K562 (cell line): ENCODE measurements around the gene KAT2B. TPM values are rescaled to one million over a fixed set of nuclear protein-coding genes. Genes with fewer than 3 reads are reported as not detected.

Experiments
- ATAC-seq: fragments of 200-7000 bp; cut with Tn5 transposase; 3 replicates; pipeline ENCODE4 v1.9.1; 2020; ENCODE audit warnings: moderate library complexity
- BruUV-seq: library from RNA; stranded (reverse); fragments of 400-500 nt; replicated peaks from 2 replicates; lab custom pipeline; 2021; lab: Mats Ljungman, UMichigan
- CTCF ChIA-PET: fragments of 300-600 bp; formaldehyde crosslinking; extraction: SDS; loops from one replicate; lab custom pipeline; 2021; ENCODE audit warnings: low intra/inter-chr PET ratio; lab: Yijun Ruan, JAX
- POLR2A ChIA-PET: fragments of 300-600, 350-650 bp; sonication (Branson Sonifier 250); formaldehyde crosslinking; extraction: SDS; loops from one replicate; lab custom pipeline; 2021; ENCODE audit warnings: antibody characterized with exemption, inconsistent platforms; lab: Yijun Ruan, JAX
- DNase-seq, 4 experiments: peaks; one replicate each; pipeline versions ENCODE4 v3.0.0 to v3.0.0-alpha.2; 2011 to 2018; ENCODE audit warnings: low spot score in 3 of 4, mixed read lengths in 3 of 4; ENCODE audit errors: extremely low read depth in 1 of 4
- FAIRE-seq: peaks from 2 replicates; lab custom pipeline; 2011; peaks lifted over from hg19 to GRCh38; lab: Jason Lieb, UNC
- H2AFZ ChIP-seq: 2 replicates; pipeline ENCODE4 v1.6.0; 2011; ENCODE audit warnings: low read depth, low read length, control low read depth, inconsistent platforms
- H3K27ac ChIP-seq: fragments of 200-600 bp; 3 replicates; pipeline ENCODE4 v1.8.0; 2011; ENCODE audit warnings: low read depth, mild to moderate bottlenecking, control low read depth, inconsistent platforms, low read length, moderate library complexity, mixed read lengths; ENCODE audit errors: extremely low read depth
- H3K27me3 ChIP-seq, 2 experiments: fragments of 300-600 bp in 1 of 2; 2 replicates in 1 of 2; 3 replicates in 1 of 2; pipeline versions ENCODE4 v1.6.0 to v1.8.0; 2011; ENCODE audit warnings: inconsistent platforms in 2 of 2, low read length in 2 of 2, mild to moderate bottlenecking in 1 of 2, mixed read lengths in 1 of 2, moderate library complexity in 1 of 2; ENCODE audit not compliant: control insufficient read depth in 2 of 2, insufficient read depth in 2 of 2
- H3K36me3 ChIP-seq: fragments of 300-600 bp; 3 replicates; pipeline ENCODE4 v1.8.0; 2011; ENCODE audit warnings: mild to moderate bottlenecking, low read length, inconsistent platforms; ENCODE audit not compliant: control insufficient read depth, insufficient read depth
- H3K4me1 ChIP-seq, 2 experiments: fragments of 200-600 bp in 1 of 2; replicated peaks in 1 of 2; 2 replicates in 1 of 2; 3 replicates in 1 of 2; pipeline versions ENCODE4 v1.5.1 to v1.8.0; 2011; ENCODE audit warnings: inconsistent platforms in 2 of 2, low read length in 2 of 2, mild to moderate bottlenecking in 1 of 2, mixed read lengths in 1 of 2, moderate library complexity in 1 of 2; ENCODE audit not compliant: control insufficient read depth in 2 of 2, insufficient read depth in 2 of 2
- H3K4me2 ChIP-seq: 2 replicates; pipeline ENCODE4 v1.6.1; 2011; ENCODE audit warnings: low read length, control low read depth, inconsistent platforms, mixed read lengths; ENCODE audit not compliant: insufficient read depth
- H3K4me3 ChIP-seq: fragments of 200-600 bp; sonication (generic), shearing (Covaris generic); 2 replicates; pipeline ENCODE4 v1.5.1; 2016; ENCODE audit warnings: control low read depth, inconsistent platforms
- H3K79me2 ChIP-seq: fragments of 200-600 bp; 3 replicates; pipeline ENCODE4 v1.8.0; 2011; ENCODE audit warnings: low read length, inconsistent platforms; ENCODE audit not compliant: control insufficient read depth, insufficient read depth
- H3K9ac ChIP-seq, 2 experiments: 2 replicates each; pipeline versions ENCODE4 v1.6.0 to v1.6.1; 2011; ENCODE audit warnings: low read depth in 2 of 2, low read length in 2 of 2, control low read depth in 1 of 2, inconsistent platforms in 1 of 2, mild to moderate bottlenecking in 1 of 2, mixed read lengths in 1 of 2; ENCODE audit not compliant: insufficient read depth in 1 of 2
- H3K9me1 ChIP-seq: one replicate; pipeline ENCODE4 v1.6.0; 2011; ENCODE audit warnings: inconsistent platforms, mild to moderate bottlenecking, low read length, moderate library complexity; ENCODE audit not compliant: control insufficient read depth, insufficient read depth
- H3K9me3 ChIP-seq: replicated peaks from 2 replicates; pipeline ENCODE4 v1.5.1; 2011; ENCODE audit warnings: low read depth, low read length, inconsistent platforms; ENCODE audit not compliant: control insufficient read depth, insufficient read depth
- H4K20me1 ChIP-seq: replicated peaks from 2 replicates; pipeline ENCODE4 v1.6.1; 2011; ENCODE audit warnings: low read length, inconsistent platforms, mixed read lengths; ENCODE audit not compliant: control insufficient read depth, insufficient read depth
- ARID3A ChIP-seq: IDR thresholded peaks from 2 replicates; pipeline ENCODE4 v1.6.1; 2012; ENCODE audit warnings: low read depth, low read length, improper control_type of control experiment, borderline replicate concordance
- FOXJ3 ChIP-seq: sonication (generic); formaldehyde crosslinking; IDR thresholded peaks from 2 replicates; pipeline ENCODE4 v1.4.0; 2020; ENCODE audit warnings: mild to moderate bottlenecking, missing genetic modification reagents
- SMARCB1 ChIP-seq: IDR thresholded peaks from 2 replicates; pipeline ENCODE4 v1.6.1; 2011; ENCODE audit warnings: improper control_type of control experiment, low read depth; ENCODE audit not compliant: insufficient read length
- XRCC4 ChIP-seq: IDR thresholded peaks from one replicate; pipeline ENCODE4 v1.6.1; 2011; ENCODE audit not compliant: insufficient read depth, insufficient read length; ENCODE audit errors: extremely low read depth
- ZFP36 ChIP-seq: fragments of 150-350 bp; IDR thresholded peaks from 2 replicates; pipeline ENCODE4 v1.6.1; 2018; ENCODE audit warnings: low read length, low read depth; ENCODE audit not compliant: partially characterized antibody
- WGBS: fragments of 100-300 bp; shearing (Covaris generic); methylation state at CpG from one replicate; pipeline ENCODE4 v1.1.6; 2016; ENCODE audit warnings: low coverage, mixed read lengths; ENCODE audit not compliant: insufficient coverage; ENCODE audit errors: missing lambda C conversion rate; 5-methylcytosine and 5-hydroxymethylcytosine counted together
- in situ Hi-C: fragments of 300-500 bp; cut with MboI; formaldehyde crosslinking; loops from 4 replicates; pipeline ENCODE4 v1.15.0; 2018; ENCODE audit warnings: inconsistent platforms, mixed read lengths
- intact Hi-C: fragments of 100-400 bp; cut with micrococcal nuclease; formaldehyde crosslinking; loops from 2 replicates; pipeline ENCODE4 v1.14.2; 2022
- polyA plus RNA-seq, 8 experiments: library from polyadenylated mRNA; depleted of rRNA in 4 of 8; stranded (reverse) in 5 of 8; unstranded in 3 of 8; fragments of >200 nt; fragmentation: Nextera tagmentation in 2 of 8; fragmentation: Illumina TruSeq in 1 of 8; extraction: Ambion mirVana in 2 of 8; extraction: Trizol in 1 of 8; gene quantifications; 2 replicates each; pipeline versions ENCODE4 v1.2.1 to v1.2.3, GENCODE V29; 2011 to 2014; ENCODE audit warnings: inconsistent platforms in 1 of 8, missing spikeins in 1 of 8
- total RNA-seq, 7 experiments: library from RNA; depleted of rRNA in 6 of 7; stranded (reverse); fragments of >200 nt in 6 of 7; fragmentation: Illumina TruSeq in 2 of 7; extraction: Trizol in 2 of 7; gene quantifications; 2 replicates each; pipeline versions ENCODE4 v1.2.1 to v1.2.3, GENCODE V29; 2011 to 2021; ENCODE audit warnings: low replicate concordance in 1 of 7
- TF ChIP-seq, protein P1 (sequence below): fragments of 250-450 bp; sonication (Bioruptor Pico); IDR thresholded peaks from 2 replicates; pipeline ENCODE4 v1.8.0; 2021; ENCODE audit warnings: moderate library complexity, mild to moderate bottlenecking, inconsistent platforms
- TF ChIP-seq, protein P2 (sequence below): sonication (generic); formaldehyde crosslinking; IDR thresholded peaks from 2 replicates; pipeline ENCODE4 v1.5.0; 2020; ENCODE audit warnings: missing genetic modification reagents

Gene KAT2B
- total and polyA plus RNA-seq, 9 of the 15 experiments (the other 6 are each of a cell fraction or from before 2014, with no cell fraction given) = 3.3 to 14.9 (median 12.2) TPM

DNA sequence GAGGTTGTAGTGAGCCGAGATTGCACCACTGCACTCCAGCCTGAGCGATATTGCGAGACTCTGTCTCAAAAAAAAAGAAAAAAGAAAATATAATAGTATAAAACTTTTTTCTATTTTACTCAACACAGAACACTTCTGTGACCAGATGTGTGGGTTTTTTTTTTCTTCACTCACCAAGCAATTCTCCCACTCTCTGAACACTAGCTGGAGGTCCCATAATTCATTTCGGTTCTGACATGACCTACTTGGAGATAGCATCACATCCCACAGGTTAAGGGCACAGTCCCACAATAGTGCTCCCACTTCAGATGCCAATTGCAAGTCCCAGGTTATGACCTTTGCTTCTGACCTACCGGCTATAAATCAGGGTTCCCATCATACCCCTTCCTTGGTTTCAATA, 35.0 kb downstream of the KAT2B start:
- Histone ChIP-seq H3K27ac (no peak overlapping the region), H3K4me1 (no peaks in the 10 kb centered on the region), H3K36me3 (peaks cover 3% of the 10 kb centered on the region; the same call in 2 of the 3 replicates), H4K20me1 (no peaks in the 10 kb centered on the region), H3K9ac (no peak overlapping the region), H3K4me3 (no peak overlapping the region), H3K4me2 (no peak overlapping the region), H3K9me3 (no peaks in the 10 kb centered on the region), H3K27me3 (no peaks in the 10 kb centered on the region), H2AFZ (no peak overlapping the region), H3K79me2 (no peaks in the 10 kb centered on the region), H3K9me1 (no peaks in the 10 kb centered on the region)
- FAIRE-seq (no peak), DNase-seq (no peak), ATAC-seq (no peak)
- ChIA-PET POLR2A (interaction anchor here (1.2 to 1.4 kb wide), 3 partner anchors 9 to 26 kb away, joined by 3 to 8 read pairs (median 3); no protein-coding TSS in a partner anchor), CTCF (no interaction called here)
- no TSS peak for BruUV-seq
- 86% methylated on average over 5 of the region's 5 CpGs for WGBS
- in situ Hi-C loops (no loop called here), intact Hi-C loops (no loop called here)
- no peak for TF ChIP-seq FOXJ3 (CRISPR knock-in tag)
- TF ChIP-seq, protein P1, sequence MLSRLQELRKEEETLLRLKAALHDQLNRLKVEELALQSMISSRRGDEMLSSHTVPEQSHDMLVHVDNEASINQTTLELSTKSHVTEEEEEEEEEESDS (CRISPR knock-in tag) = no peak
- no peak for TF ChIP-seq ZFP36
- no peak for TF ChIP-seq XRCC4
- no peak for TF ChIP-seq SMARCB1
- TF ChIP-seq ARID3A = no peak
- TF ChIP-seq, protein P2, sequence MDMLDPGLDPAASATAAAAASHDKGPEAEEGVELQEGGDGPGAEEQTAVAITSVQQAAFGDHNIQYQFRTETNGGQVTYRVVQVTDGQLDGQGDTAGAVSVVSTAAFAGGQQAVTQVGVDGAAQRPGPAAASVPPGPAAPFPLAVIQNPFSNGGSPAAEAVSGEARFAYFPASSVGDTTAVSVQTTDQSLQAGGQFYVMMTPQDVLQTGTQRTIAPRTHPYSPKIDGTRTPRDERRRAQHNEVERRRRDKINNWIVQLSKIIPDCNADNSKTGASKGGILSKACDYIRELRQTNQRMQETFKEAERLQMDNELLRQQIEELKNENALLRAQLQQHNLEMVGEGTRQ = no peak
